ENCODE data around the gene C15orf62.

C15orf62 gene

GRCh38 chr15:40815042-40815698, 45.4 kb downstream of the C15orf62 start:
- DNase-seq (ENCODE audit: extremely low spot score): no peak
- TF ChIP-seq CTCF (IDR thresholded peaks at IDR 0.05; ENCODE audit: control extremely low read depth, extremely low read depth, low read depth, missing control alignments): no peak
- CTCF ChIA-PET: interaction anchor here (0.8 to 4.1 kb wide), 9 partner anchors 10 to 135 kb away, joined by 3 to 31 read pairs (median 3); partner anchors contain the start of gene VPS18
- POLR2A ChIA-PET: no interaction called here

- ChIA-PET POLR2A (interaction anchor here (0.7 kb wide), 1 partner anchor 12 kb away, joined by 3 read pairs; no protein-coding TSS in a partner anchor), CTCF (interaction anchor here (1.0 to 1.6 kb wide), 3 partner anchors 9 to 40 kb away, joined by 3 to 9 read pairs (median 3); partner anchors contain the start of gene PPP1R14D)
- no peak for TF ChIP-seq CTCF (IDR thresholded peaks at IDR 0.05; ENCODE audit: control extremely low read depth, extremely low read depth, low read depth, missing control alignments)
- DNase-seq (ENCODE audit: extremely low spot score): no peak
Observed at GRCh38 chr15:40819048-40819447, 49.3 kb downstream of the C15orf62 start.

- ChIA-PET POLR2A (no interaction called here), CTCF (no interaction called here)
- no peak for TF ChIP-seq CTCF (IDR thresholded peaks at IDR 0.05; ENCODE audit: control extremely low read depth, extremely low read depth, low read depth, missing control alignments)
- DNase-seq (ENCODE audit: extremely low spot score): no peak
Observed at GRCh38 chr15:40821195-40821594, 51.4 kb downstream of the C15orf62 start.
